Ovary (tissue), 3 donors: ENCODE data around the gene SURF4.

Experiments
- CTCF ChIP-seq, 3 donors: fragments of 450-650 bp in 2 of 3; fragments of 200-600 bp in 1 of 3; IDR thresholded peaks; one replicate each; pipeline versions ENCODE4 v1.5.1 to v1.8.0; 2016 to 2022; ENCODE audit warnings: antibody characterized with exemption in 3 of 3, mild to moderate bottlenecking in 1 of 3
- EP300 ChIP-seq: sonication (generic); formaldehyde crosslinking; IDR thresholded peaks from one replicate; pipeline ENCODE4 v1.6.1; 2017; ENCODE audit warnings: antibody characterized with exemption
- donor health status: DM: no; HTN: no; CAD: no.

- TF ChIP-seq EP300 (no peak), CTCF (IDR thresholded peaks at IDR 0.05) (no peak)
Measured at GRCh38 chr9:133331641-133332380, 44.0 kb downstream of the SURF4 start.
